GM20000 (cell line): Measurements from ENCODE around the gene ADAMTS2.

ENCODE experiments used
- DNase-seq: peaks from one replicate; pipeline ENCODE4 v3.0.0; 2012; ENCODE audit warnings: low spot score
- TF ChIP-seq, protein P1 (sequence below): IDR thresholded peaks from 2 replicates; pipeline ENCODE4 v1.5.1; 2012; ENCODE audit warnings: mild to moderate bottlenecking, control low read depth; ENCODE audit errors: extremely low read depth, missing control alignments

Gene ADAMTS2

DNA sequence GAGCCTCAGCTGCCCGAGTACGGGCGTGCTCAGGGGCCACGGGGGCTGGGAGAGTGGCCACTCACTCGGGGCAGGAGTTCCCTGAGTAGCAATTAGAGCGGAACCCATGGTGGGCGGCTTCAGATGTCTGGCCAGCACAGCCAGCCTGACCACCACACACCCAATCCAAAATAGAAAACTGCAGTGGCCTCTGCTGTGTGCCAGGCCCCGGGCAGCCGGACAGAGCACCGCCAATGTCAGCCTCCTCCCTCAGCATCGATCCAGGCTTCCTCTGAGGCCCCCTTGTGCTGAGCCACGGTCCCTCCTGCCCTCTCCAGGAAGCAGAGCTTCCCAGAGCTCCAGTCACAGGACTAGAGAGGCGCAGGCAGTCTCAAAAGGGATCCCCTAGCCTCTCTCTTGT, 2.7 kb downstream of the ADAMTS2 start:
- TF ChIP-seq, protein P1, sequence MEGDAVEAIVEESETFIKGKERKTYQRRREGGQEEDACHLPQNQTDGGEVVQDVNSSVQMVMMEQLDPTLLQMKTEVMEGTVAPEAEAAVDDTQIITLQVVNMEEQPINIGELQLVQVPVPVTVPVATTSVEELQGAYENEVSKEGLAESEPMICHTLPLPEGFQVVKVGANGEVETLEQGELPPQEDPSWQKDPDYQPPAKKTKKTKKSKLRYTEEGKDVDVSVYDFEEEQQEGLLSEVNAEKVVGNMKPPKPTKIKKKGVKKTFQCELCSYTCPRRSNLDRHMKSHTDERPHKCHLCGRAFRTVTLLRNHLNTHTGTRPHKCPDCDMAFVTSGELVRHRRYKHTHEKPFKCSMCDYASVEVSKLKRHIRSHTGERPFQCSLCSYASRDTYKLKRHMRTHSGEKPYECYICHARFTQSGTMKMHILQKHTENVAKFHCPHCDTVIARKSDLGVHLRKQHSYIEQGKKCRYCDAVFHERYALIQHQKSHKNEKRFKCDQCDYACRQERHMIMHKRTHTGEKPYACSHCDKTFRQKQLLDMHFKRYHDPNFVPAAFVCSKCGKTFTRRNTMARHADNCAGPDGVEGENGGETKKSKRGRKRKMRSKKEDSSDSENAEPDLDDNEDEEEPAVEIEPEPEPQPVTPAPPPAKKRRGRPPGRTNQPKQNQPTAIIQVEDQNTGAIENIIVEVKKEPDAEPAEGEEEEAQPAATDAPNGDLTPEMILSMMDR, result no peak
- DNase-seq, result no peak

DNA sequence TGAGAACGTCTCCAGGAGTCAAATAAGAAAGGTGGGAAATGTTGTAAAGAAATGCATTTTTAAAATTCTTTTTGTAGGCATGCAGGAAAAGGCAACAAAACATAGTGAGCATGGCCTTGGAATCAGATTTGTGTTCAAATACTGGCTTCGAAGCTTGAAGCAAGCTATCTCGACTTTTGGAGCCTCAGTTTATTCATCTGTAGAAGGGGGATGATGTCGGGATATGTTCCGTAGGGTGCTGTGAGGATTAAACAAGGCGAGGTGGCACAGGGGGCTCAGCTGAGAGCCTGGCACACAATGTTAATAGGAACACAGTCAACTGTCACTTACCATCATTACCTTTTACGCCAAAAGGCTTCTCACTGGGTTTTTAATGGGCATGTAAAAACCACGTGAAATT, 4.8 kb downstream of the ADAMTS2 start:
- TF ChIP-seq, protein P1, result no peak

DNA sequence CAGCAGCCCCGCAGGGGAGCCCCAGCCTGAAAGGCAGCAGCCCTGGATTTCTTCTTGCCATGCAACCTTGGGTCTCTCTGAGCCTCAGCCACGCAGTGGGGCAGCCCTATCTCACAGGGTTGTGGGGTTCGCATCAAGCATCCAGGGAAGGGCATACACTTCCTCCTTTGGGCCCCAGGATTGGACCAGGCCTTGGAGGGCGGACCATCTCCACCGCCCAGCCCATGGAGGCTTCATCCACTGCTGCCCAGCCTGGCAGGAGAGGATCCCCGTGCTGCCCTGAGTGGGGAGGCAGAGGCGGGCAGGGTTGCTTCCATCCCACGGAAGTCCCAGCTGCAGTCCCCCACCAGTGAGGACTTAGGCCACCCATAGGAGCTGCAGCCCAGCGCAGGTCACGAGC, 5.3 kb downstream of the ADAMTS2 start:
- TF ChIP-seq, protein P1, result no peak
- no peak for DNase-seq

More for the DNA sequence above, 4.8 kb downstream of the ADAMTS2 start:
- no peak for DNase-seq

DNA sequence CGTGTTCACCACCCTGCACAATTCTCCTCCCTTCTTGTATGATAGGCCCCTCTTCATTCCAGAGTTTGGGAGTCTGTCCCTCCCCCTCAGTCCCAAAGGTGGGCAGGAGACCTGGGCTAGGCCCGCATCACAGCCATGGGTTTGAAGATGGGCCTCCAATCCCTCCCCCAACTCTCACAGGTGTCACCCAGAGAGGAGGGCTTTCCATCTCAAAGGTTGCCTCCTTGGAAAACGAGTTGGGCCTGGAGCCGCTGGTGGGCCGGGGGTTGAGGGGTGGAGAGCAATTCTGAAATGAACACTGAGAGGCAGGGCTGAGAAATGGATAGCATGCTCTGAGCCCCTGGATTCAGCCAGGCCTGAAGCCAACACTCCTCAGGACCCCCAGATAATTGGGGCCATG, 6.2 kb downstream of the ADAMTS2 start:
- DNase-seq, result no peak
- TF ChIP-seq, protein P1, result no peak

DNA sequence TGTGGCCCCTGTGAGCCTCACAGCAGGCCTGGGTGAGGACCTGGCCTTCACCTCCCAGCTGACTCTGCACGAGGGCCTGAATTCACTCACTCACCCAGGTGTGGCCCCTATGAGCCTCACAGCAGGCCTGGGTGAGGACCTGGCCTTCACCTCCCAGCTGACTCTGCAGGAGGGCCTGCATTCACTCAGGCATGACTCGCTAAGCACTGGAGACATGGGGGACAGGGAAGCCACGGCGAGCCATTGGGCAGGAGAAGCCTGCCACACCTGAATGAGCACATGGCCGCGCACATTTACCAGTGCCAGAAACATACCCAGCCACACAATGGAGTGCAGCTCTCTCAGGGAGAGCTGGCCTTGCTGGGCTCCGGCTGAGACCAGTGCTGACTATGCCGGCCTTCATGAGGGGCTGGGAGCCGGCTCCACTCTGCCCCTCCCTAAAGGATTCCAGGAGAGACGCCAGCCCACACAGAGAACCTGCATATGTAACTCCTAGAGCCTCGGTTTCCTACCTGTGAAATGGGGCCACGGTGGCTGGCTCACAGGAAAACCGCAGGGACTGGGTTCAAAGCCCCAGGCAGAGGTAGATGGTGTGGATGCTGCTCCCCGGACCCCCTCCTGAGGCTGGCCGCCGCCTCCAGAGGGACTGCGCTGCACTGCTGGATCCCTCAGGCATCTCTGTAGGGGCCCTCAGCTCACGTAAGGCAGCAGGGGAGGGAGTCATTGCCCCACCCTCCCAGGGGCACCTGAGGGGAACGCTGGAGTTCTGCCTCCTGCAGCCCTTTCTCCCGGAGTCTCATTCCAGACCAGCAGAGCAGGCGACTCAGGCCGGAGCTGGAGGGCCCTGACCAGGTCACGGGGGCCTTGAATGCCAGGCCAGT, 7.2 kb downstream of the ADAMTS2 start:
- DNase-seq, result no peak
- TF ChIP-seq, protein P1, result no peak

DNA sequence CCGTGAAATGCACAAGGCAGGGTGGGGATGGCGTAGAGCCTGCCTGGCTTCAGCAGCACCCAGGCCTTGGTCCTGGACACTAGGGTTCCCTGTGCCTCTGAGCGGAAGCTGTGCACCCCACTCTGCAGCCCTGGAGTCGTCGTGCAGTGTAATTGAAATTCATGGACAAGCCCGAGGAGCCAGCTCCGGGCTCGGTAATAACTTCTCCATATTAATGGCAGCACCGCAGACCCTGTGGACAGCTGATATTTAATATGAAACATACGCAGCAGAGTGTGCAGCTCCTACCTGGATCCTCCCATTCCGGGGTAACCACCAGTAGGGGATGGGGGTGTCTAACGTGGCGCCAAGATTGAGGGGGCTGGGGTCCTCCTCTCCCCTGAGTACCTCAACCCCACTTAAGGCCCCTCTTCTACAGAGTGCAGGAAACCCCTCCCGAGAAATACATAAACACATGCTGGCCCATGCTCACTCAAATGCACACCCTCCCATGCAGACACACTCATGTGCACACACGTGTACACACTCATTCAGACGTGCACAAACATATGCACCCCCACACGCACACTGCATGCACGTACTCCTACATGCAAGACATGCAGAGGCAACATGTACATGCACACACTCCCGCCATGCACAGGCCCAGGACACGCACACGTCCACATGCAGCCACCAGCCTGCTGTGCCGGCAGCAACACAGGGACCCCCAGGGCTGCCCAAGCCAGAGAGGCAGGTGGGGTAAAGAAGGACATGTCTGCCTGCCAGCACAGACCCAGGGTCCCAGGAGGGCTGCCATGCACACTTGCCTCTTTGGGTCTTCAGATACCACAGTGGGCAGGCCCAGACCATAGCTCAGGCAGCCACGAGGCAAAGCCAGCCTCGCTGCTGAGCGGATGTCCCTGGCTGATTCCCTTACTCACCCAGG, 8.1 kb downstream of the ADAMTS2 start:
- TF ChIP-seq, protein P1, result no peak
- no peak for DNase-seq

DNA sequence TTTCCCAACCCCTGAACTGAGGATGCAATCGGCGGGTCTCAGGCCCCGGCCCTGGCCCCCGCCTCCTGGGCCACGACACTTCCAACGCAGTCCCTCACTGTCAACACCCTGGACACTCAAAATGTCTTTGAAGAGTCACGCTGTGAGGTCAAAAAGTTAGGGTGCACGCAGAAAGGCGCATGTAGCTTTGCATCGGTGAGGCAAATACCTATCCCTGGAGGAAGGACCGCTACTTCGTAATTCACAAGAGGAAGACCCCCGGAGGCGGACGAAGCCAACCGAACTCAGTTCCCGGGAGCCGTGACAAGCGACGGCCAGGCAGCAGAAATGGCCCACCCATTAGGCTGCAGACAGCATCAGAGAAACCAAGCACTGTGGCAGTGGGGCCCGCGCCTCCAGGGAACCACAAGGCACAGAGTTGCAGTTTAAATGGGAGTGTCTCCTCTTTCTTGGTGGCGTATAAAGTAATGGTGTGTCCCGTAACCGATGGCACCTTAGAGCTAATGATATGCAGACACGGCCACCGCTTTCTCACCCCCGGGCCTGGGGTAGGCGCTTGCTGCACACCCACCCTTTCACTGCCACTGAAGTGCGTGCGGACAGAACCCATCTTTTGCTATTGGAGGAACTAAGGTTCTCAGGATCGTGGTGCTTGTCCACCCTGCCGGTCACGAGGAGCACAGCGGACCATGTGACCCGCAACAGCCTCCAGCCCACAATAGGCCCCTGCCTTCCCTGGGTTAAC, 9.0 kb downstream of the ADAMTS2 start:
- TF ChIP-seq, protein P1, result no peak
- no peak for DNase-seq
